CD4-positive, alpha-beta T cell treated with Interleukin-17A for 1 hour (primary cell): Measurements from ENCODE around the gene TMC4.
"Not testable (repeated sequence)": the region's sequence is repeated elsewhere in the genome, so short reads cannot be mapped to it uniquely, and the experiment has no call there.

Source experiments
- DNase-seq: peaks from one replicate; pipeline ENCODE4 v3.0.0-alpha.2; 2020

Gene TMC4

GRCh38 chr19:54178581-54179261 is 5.8 kb upstream of the TMC4 start:
- peak; percentile 57 for DNase-seq

GRCh38 chr19:54173951-54174834 is 1.2 kb upstream of the TMC4 start:
- no peak for DNase-seq

GRCh38 chr19:54173359-54173699 is 369 bp upstream of the TMC4 start:
- DNase-seq = no peak

- DNase-seq = not testable (repeated sequence)
Observed at GRCh38 chr19:54171736-54172431, 1.1 kb downstream of the TMC4 start.

GRCh38 chr19:54169149-54169740 is 3.7 kb downstream of the TMC4 start:
- no peak for DNase-seq

- DNase-seq = peak; percentile 89
Observed at GRCh38 chr19:54168174-54168917, 4.6 kb downstream of the TMC4 start.

GRCh38 chr19:54165222-54165621 is 7.7 kb downstream of the TMC4 start:
- DNase-seq = no peak

- DNase-seq = peak; percentile 82
Observed at GRCh38 chr19:54164369-54165068, 8.4 kb downstream of the TMC4 start.

GRCh38 chr19:54162884-54163283 is 10.1 kb downstream of the TMC4 start:
- no peak for DNase-seq

GRCh38 chr19:54162241-54162805 is 10.6 kb downstream of the TMC4 start:
- DNase-seq = peak; percentile 82

GRCh38 chr19:54160854-54161253 is 12.1 kb downstream of the TMC4 start:
- no peak for DNase-seq

GRCh38 chr19:54160182-54160811 is 12.7 kb downstream of the TMC4 start:
- no peak for DNase-seq

- DNase-seq = peak; percentile 100
Observed at GRCh38 chr19:54159352-54160181, 13.4 kb downstream of the TMC4 start, which contains the start of gene LENG1. LENG1 (minus strand) TSS chr19:54159721; CDS start chr19:54159695, 26 bp downstream.

- peak; percentile 33 for DNase-seq
Observed at GRCh38 chr19:54158812-54159351, 14.1 kb downstream of the TMC4 start.

GRCh38 chr19:54156953-54157352 is 16.0 kb downstream of the TMC4 start:
- DNase-seq = no peak

GRCh38 chr19:54156490-54156889 is 16.5 kb downstream of the TMC4 start:
- DNase-seq = no peak

GRCh38 chr19:54155694-54156093 is 17.3 kb downstream of the TMC4 start:
- no peak for DNase-seq

GRCh38 chr19:54154603-54155345 is 18.2 kb downstream of the TMC4 start:
- DNase-seq = peak; percentile 47
